Upper lobe of left lung (tissue), 4 donors: ENCODE results near the gene FYN.

ENCODE experiments used
- POLR2A ChIP-seq, 4 donors: fragments of 450-650 bp; IDR thresholded peaks; one replicate each; pipeline ENCODE4 v1.5.1; 2016 to 2017; ENCODE audit warnings: antibody characterized with exemption in 4 of 4, mild to moderate bottlenecking in 2 of 4
- TF ChIP-seq, protein P1 (sequence below), 6 experiments: fragments of 450-650 bp in 4 of 6; fragments of 200-600 bp in 2 of 6; sonication (generic) in 2 of 6; IDR thresholded peaks; one replicate each; pipeline ENCODE4 v1.5.1; 2016 to 2019; ENCODE audit warnings: antibody characterized with exemption in 6 of 6

DNA sequence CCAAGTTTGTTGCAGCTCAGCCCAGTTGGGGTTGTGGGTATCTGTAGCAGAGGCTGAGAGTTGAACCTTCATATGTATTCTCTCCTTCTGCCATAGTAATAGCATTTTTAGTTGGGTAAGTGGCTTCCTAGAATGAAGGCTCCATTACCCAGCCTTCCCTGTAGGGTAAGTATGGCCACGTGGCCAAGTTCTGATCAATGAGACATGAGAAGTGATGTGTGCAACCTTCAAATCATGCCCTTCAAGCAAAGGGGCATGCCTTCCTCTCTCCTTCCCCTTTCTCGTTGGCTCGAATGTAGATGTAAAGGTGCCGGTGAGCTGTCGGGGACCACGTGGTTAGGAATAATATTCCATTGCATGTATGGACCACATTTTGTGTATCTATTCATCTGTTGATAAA, 254.8 kb downstream of the FYN start:
- TF ChIP-seq, protein P1, sequence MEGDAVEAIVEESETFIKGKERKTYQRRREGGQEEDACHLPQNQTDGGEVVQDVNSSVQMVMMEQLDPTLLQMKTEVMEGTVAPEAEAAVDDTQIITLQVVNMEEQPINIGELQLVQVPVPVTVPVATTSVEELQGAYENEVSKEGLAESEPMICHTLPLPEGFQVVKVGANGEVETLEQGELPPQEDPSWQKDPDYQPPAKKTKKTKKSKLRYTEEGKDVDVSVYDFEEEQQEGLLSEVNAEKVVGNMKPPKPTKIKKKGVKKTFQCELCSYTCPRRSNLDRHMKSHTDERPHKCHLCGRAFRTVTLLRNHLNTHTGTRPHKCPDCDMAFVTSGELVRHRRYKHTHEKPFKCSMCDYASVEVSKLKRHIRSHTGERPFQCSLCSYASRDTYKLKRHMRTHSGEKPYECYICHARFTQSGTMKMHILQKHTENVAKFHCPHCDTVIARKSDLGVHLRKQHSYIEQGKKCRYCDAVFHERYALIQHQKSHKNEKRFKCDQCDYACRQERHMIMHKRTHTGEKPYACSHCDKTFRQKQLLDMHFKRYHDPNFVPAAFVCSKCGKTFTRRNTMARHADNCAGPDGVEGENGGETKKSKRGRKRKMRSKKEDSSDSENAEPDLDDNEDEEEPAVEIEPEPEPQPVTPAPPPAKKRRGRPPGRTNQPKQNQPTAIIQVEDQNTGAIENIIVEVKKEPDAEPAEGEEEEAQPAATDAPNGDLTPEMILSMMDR (IDR thresholded peaks at IDR 0.05): no peak
- TF ChIP-seq POLR2A (IDR thresholded peaks at IDR 0.05): no peak
